HEK293T (cell line): Measurements from ENCODE around the gene ZMYM4.
"Not testable (repeated sequence)": the region's sequence is repeated elsewhere in the genome, so short reads cannot be mapped to it uniquely, and the experiment has no call there.

Experiments
- CTCF ChIA-PET: fragments of 350-600 bp; formaldehyde crosslinking; extraction: SDS; loops from one replicate; lab custom pipeline; 2021; ENCODE audit warnings: antibody characterized with exemption, inconsistent platforms; lab: Yijun Ruan, JAX
- POLR2A ChIA-PET: fragments of 350-600 bp; formaldehyde crosslinking; extraction: SDS; loops from one replicate; lab custom pipeline; 2020; ENCODE audit warnings: antibody characterized with exemption, inconsistent platforms; lab: Yijun Ruan, JAX
- DNase-seq: peaks from one replicate; pipeline ENCODE4 v3.0.0; 2012; ENCODE audit warnings: mixed read lengths; ENCODE audit errors: extremely low spot score
- ARNT ChIP-seq: fragments of 450-650 bp; IDR thresholded peaks from 2 replicates; pipeline ENCODE4 v1.6.1; 2017; ENCODE audit warnings: mild to moderate bottlenecking
- BHLHE40 ChIP-seq: fragments of 450-650 bp; IDR thresholded peaks from 2 replicates; pipeline ENCODE4 v1.6.1; 2016; ENCODE audit warnings: mild to moderate bottlenecking, moderate library complexity, borderline replicate concordance
- CTBP1 ChIP-seq: fragments of 450-650 bp; IDR thresholded peaks from 2 replicates; pipeline ENCODE4 v1.6.1; 2016; ENCODE audit warnings: borderline replicate concordance
- ELF4 ChIP-seq: fragments of 450-650 bp; IDR thresholded peaks from 2 replicates; pipeline ENCODE4 v1.6.1; 2017; ENCODE audit warnings: antibody characterized with exemption
- FOXA1 ChIP-seq: fragments of 450-650 bp; IDR thresholded peaks from 2 replicates; pipeline ENCODE4 v1.6.1; 2016; ENCODE audit warnings: mild to moderate bottlenecking
- FOXK2 ChIP-seq: fragments of 450-650 bp; IDR thresholded peaks from 2 replicates; pipeline ENCODE4 v1.6.1; 2016; ENCODE audit warnings: mild to moderate bottlenecking
- FOXM1 ChIP-seq: fragments of 450-650 bp; IDR thresholded peaks from 2 replicates; pipeline ENCODE4 v1.6.1; 2017; ENCODE audit warnings: mild to moderate bottlenecking, borderline replicate concordance
- HDGF ChIP-seq: fragments of 450-650 bp; IDR thresholded peaks from 2 replicates; pipeline ENCODE4 v1.6.1; 2017; ENCODE audit warnings: antibody characterized with exemption, borderline replicate concordance
- L3MBTL2 ChIP-seq: fragments of 450-650 bp; conservative IDR thresholded peaks from 2 replicates; pipeline ENCODE4 v1.6.1; 2016; ENCODE audit warnings: mild to moderate bottlenecking
- LEF1 ChIP-seq: fragments of 450-650 bp; IDR thresholded peaks from 2 replicates; pipeline ENCODE4 v1.6.1; 2017; ENCODE audit warnings: mild to moderate bottlenecking, borderline replicate concordance
- NFRKB ChIP-seq: fragments of 450-650 bp; IDR thresholded peaks from 2 replicates; pipeline ENCODE4 v1.6.1; 2016; ENCODE audit warnings: mild to moderate bottlenecking, moderate library complexity
- PKNOX1 ChIP-seq: fragments of 450-650 bp; IDR thresholded peaks from 2 replicates; pipeline ENCODE4 v1.6.1; 2016
- SP1 ChIP-seq: fragments of 450-650 bp; IDR thresholded peaks from 2 replicates; pipeline ENCODE4 v1.6.1; 2017
- SUZ12 ChIP-seq: fragments of 450-650 bp; IDR thresholded peaks from 2 replicates; pipeline ENCODE4 v1.6.1; 2016; ENCODE audit warnings: mild to moderate bottlenecking
- TARDBP ChIP-seq: fragments of 450-650 bp; IDR thresholded peaks from 2 replicates; pipeline ENCODE4 v1.6.1; 2016
- ZNF384 ChIP-seq: fragments of 450-650 bp; IDR thresholded peaks from 2 replicates; pipeline ENCODE4 v1.6.1; 2016

Gene ZMYM4

DNA sequence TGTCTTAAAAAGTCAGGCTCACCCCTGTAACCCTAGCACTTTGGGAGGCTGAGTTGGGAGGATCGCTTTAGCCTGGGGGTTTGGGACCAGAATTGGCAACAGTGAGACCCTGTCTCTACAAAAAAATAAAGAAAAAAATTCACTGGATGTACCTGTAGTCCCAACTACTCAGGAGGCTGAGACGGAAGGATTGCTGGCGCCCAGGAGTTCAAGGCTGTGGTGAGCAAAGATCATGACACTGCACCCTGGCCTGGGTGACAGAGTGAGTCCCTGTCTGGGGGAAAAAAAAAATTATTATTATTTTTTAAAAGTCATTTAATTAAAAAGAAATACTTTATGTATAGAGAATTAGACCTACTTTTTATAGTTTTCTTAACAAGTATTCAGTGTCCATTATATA, 47.1 kb downstream of the ZMYM4 start:
- CTCF ChIA-PET: no interaction called here
- TF ChIP-seq FOXM1: no peak
- POLR2A ChIA-PET: no interaction called here

DNA sequence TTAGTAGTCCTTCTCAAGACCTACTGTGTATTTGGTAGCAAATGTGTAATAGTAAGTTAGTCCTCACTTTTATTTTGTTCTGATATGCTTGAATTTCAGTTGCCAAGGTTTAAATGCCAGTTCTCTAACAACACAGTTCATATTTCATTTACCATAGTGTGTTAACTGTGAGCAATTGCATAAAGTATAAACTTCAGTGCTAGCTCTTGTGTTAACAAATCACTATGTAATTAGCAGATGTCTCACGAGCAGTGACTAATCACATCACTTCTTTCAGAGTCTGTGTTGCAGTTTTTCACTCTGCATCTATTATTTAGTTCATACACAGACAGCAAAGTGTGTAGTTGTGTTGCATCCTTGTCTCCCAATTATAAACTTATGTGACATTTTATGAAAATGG, 47.8 kb downstream of the ZMYM4 start:
- no peak for TF ChIP-seq ELF4
- TF ChIP-seq CTBP1: no peak
- no peak for TF ChIP-seq TARDBP
- no peak for TF ChIP-seq L3MBTL2
- TF ChIP-seq NFRKB: no peak
- no peak for TF ChIP-seq ZNF384
- no peak for TF ChIP-seq SUZ12
- TF ChIP-seq FOXM1: no peak
- no peak for TF ChIP-seq PKNOX1
- CTCF ChIA-PET: no interaction called here
- POLR2A ChIA-PET: no interaction called here
- DNase-seq: no peak

More for the DNA sequence above, 47.1 kb downstream of the ZMYM4 start:
- no peak for DNase-seq

GRCh38 chr1:35319988-35320713, 51.6 kb downstream of the ZMYM4 start:
- ChIA-PET CTCF (no interaction called here), POLR2A (interaction anchor here (0.8 kb wide), 1 partner anchor 14 kb away, joined by 3 read pairs; no protein-coding TSS in a partner anchor)
- TF ChIP-seq FOXK2: no peak
- TF ChIP-seq PKNOX1: no peak
- TF ChIP-seq ARNT: no peak
- no peak for TF ChIP-seq BHLHE40
- TF ChIP-seq SUZ12: no peak
- TF ChIP-seq SP1: no peak
- TF ChIP-seq L3MBTL2: no peak
- TF ChIP-seq ELF4: no peak
- no peak for TF ChIP-seq CTBP1
- TF ChIP-seq FOXA1: no peak
- no peak for TF ChIP-seq FOXM1
- no peak for TF ChIP-seq ZNF384
- no peak for TF ChIP-seq NFRKB
- TF ChIP-seq HDGF: no peak
- no peak for DNase-seq

GRCh38 chr1:35320937-35321336, 52.4 kb downstream of the ZMYM4 start:
- DNase-seq: no peak
- ChIA-PET POLR2A (no interaction called here), CTCF (no interaction called here)
- TF ChIP-seq SP1: no peak
- TF ChIP-seq LEF1: no peak
- no peak for TF ChIP-seq HDGF
- TF ChIP-seq TARDBP: no peak
- no peak for TF ChIP-seq NFRKB
- TF ChIP-seq ARNT: no peak
- no peak for TF ChIP-seq BHLHE40

- CTCF ChIA-PET: no interaction called here
- DNase-seq: no peak
- no peak for TF ChIP-seq FOXA1
- no peak for TF ChIP-seq PKNOX1
- TF ChIP-seq BHLHE40: no peak
- no peak for TF ChIP-seq FOXK2
- no peak for TF ChIP-seq ZNF384
- TF ChIP-seq ELF4: no peak
- no peak for TF ChIP-seq CTBP1
- TF ChIP-seq HDGF: no peak
- no peak for TF ChIP-seq NFRKB
- no peak for TF ChIP-seq ARNT
- no peak for TF ChIP-seq SUZ12
- no peak for TF ChIP-seq FOXM1
- no peak for TF ChIP-seq LEF1
- TF ChIP-seq L3MBTL2: no peak
- TF ChIP-seq TARDBP: no peak
- TF ChIP-seq SP1: no peak
- POLR2A ChIA-PET: no interaction called here
Measured at GRCh38 chr1:35324486-35324885, 56.0 kb downstream of the ZMYM4 start.

DNA sequence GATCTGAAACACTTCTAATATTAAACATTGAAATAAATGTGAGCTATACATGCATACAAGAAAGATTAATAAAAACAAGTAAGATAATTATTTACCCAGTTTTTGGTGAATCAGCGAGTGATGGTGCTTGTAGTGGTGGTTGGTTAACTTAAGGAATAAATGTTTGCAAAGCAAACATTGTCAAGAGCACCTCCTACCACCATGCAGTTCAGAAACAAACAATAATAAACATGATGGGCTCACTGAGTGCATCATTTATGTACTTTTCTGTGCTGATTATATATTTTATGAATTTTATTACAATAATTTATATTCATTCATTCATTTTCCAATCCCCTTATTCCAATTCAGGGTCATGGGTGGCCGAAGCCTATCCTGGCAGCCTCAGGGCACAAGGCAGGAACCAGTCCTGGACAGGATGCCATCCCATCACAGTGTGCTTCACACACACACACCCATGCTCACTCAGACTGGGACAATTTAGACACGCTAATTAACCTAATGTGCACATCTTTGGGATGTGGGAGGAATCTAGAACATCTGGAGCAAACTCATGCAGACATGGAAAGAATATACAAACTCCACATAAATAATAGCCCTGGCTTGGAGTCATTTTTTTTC, 57.8 kb downstream of the ZMYM4 start:
- no peak for DNase-seq
- CTCF ChIA-PET: no interaction called here
- POLR2A ChIA-PET: no interaction called here
- TF ChIP-seq ARNT: no peak
- TF ChIP-seq BHLHE40: no peak
- TF ChIP-seq NFRKB: no peak
- TF ChIP-seq SUZ12: no peak
- TF ChIP-seq FOXK2: no peak
- TF ChIP-seq FOXA1: no peak
- TF ChIP-seq SP1: no peak
- no peak for TF ChIP-seq TARDBP
- no peak for TF ChIP-seq L3MBTL2
- no peak for TF ChIP-seq HDGF
- no peak for TF ChIP-seq LEF1
- TF ChIP-seq PKNOX1: no peak
- TF ChIP-seq ELF4: no peak
- no peak for TF ChIP-seq FOXM1
- TF ChIP-seq ZNF384: no peak
- no peak for TF ChIP-seq CTBP1

GRCh38 chr1:35331618-35332017, 63.1 kb downstream of the ZMYM4 start:
- POLR2A ChIA-PET, DNase-seq, CTCF ChIA-PET: not testable (repeated sequence)
